ENCODE results near the gene GORASP1. TPM values are rescaled to one million over a fixed set of nuclear protein-coding genes. Genes with fewer than 3 reads are reported as not detected.

GORASP1 gene
- total RNA-seq, 1 donor from 2014 or later, result 35.6 TPM

GRCh38 chr3:39052583-39052982 is 54.8 kb downstream of the GORASP1 start:
- Mint-ChIP-seq H3K36me3 (ENCODE audit: low read depth) (no peaks in the 10 kb centered on the region), H3K4me1 (ENCODE audit: low read depth) (peaks cover 32% of the 10 kb centered on the region), H3K27ac (peak overlapping the region; percentile 95), H3K4me3 (peak overlapping the region; percentile 93), H3K9me3 (no peaks in the 10 kb centered on the region), H3K27me3 (ENCODE audit: insufficient read depth) (no peaks in the 10 kb centered on the region)
- intact Hi-C loops (cut with micrococcal nuclease), result loop anchor here (1.0 to 5.0 kb wide), 5 partner anchors 56 to 915 kb away; partner anchors contain the start of genes ACAA1, MYD88 and RPSA
- DNase-seq (ENCODE audit: low spot score), result no peak

GRCh38 chr3:39051649-39052561 is 55.5 kb downstream of the GORASP1 start, which contains the start of the genes SCN11A and WDR48:
Gene SCN11A, minus strand, starts transcription at chr3:39051944. Its CDS starts 101,582 bp downstream, at chr3:38950362.
Gene WDR48, plus strand, starts transcription at chr3:39052016. Its CDS starts 10 bp downstream, at chr3:39052026.
- H3K4me1 Mint-ChIP-seq (ENCODE audit: low read depth), result peaks cover 30% of the 10 kb centered on the region
- peak within 1 kb of the TSS; percentile 95 for H3K27ac Mint-ChIP-seq
- intact Hi-C loops (cut with micrococcal nuclease), result loop anchor here (1.0 to 5.0 kb wide), 6 partner anchors 57 to 915 kb away; partner anchors contain the start of genes ACAA1, MYD88 and RPSA
- no peaks in the 10 kb centered on the region for H3K36me3 Mint-ChIP-seq (ENCODE audit: low read depth)
- no peaks in the 10 kb centered on the region for H3K9me3 Mint-ChIP-seq
- H3K27me3 Mint-ChIP-seq (ENCODE audit: insufficient read depth), result no peaks in the 10 kb centered on the region
- DNase-seq (ENCODE audit: low spot score), result peak; percentile 91
- H3K4me3 Mint-ChIP-seq, result peak within 1 kb of the TSS; percentile 93

DNA sequence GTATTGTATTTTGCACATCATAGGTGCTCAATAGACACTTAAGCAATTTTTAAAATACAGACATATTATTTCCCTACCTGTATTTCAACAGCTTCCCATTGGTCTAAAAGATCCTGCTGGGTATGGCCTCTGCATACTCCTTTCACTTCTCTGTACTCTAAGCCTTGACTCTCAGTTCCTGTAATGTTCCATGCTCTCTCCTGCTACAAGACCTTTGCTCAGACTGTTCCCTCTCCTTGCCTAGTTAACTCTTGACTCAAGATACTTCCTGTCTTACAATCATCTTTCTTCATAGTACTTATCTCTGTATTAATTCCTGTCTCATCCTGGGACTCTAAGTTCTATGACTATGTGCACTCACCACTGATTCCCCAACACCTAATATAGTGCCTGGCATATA is 57.4 kb downstream of the GORASP1 start:
- peaks cover 22% of the 10 kb centered on the region for H3K4me1 Mint-ChIP-seq (ENCODE audit: low read depth)
- intact Hi-C loops (cut with micrococcal nuclease), result loop anchor here (2.0 to 5.0 kb wide), 3 partner anchors 131 to 913 kb away; partner anchors contain the start of genes ACAA1 and MYD88
- H3K9me3 Mint-ChIP-seq, result no peaks in the 10 kb centered on the region
- H3K36me3 Mint-ChIP-seq (ENCODE audit: low read depth), result no peaks in the 10 kb centered on the region
- no peak overlapping the region for H3K27ac Mint-ChIP-seq
- H3K4me3 Mint-ChIP-seq, result no peak overlapping the region
- DNase-seq (ENCODE audit: low spot score), result no peak
- H3K27me3 Mint-ChIP-seq (ENCODE audit: insufficient read depth), result no peaks in the 10 kb centered on the region

Other genes with a start within 250 kb of the GORASP1 start
- 0.05 TPM in 1 of 2 replicates, not detected in the other for gene SCN11A, start 55.7 kb downstream of the GORASP1 start, total RNA-seq
- 40.6 and 41.5 TPM in 2 replicates for gene WDR48, start 55.6 kb downstream of the GORASP1 start, total RNA-seq
- 0.83 and 1.0 TPM in 2 replicates for gene TTC21A, start 53 bp upstream of the GORASP1 start, total RNA-seq
- 33.4 and 34.3 TPM in 2 replicates for gene CSRNP1, start 46.0 kb upstream of the GORASP1 start, total RNA-seq
- 2.4 and 3.0 TPM in 2 replicates for gene XIRP1, start 85.0 kb upstream of the GORASP1 start, total RNA-seq
- 0.44 and 0.64 TPM in 2 replicates for gene CX3CR1, start 172.4 kb upstream of the GORASP1 start, total RNA-seq
- 7.1 and 8.9 TPM in 2 replicates for gene CCR8, start 222.1 kb upstream of the GORASP1 start, total RNA-seq

Data from activated T-helper 1 cell treated with anti-CD3 and anti-CD28 coated beads, Interleukin-12 subunit alpha, Interleukin-12 subunit beta, Interleukin-2, Interleukin-4 antibody, amounts not matched to agents 30 ng/mL and 10 ng/mL and 1 ng/mL, durations not matched to agents 14 hours and 24 hours and 36 hours (primary cell).